Stimulated activated naive B cell treated with anti-CD40 and anti-IgM and Interleukin-4, amounts not matched to agents 10 μg/mL and 1 μg/mL and 100 μg/mL, for 72 hours (primary cell): ENCODE measurements around the gene HRH2.

Experiments used
- ATAC-seq, 2 donors: fragments of 150-1000 bp; cut with Tn5 transposase; replicated peaks; 2 replicates each; pipeline ENCODE4 v1.10.0; 2021; ENCODE audit warnings: moderate library complexity in 1 of 2
- DNase-seq: peaks from one replicate; pipeline ENCODE4 v3.0.0; 2021
- H3K27ac Mint-ChIP-seq: one replicate; pipeline ENCODE4 v1.8.0; 2022; ENCODE audit warnings: mild to moderate bottlenecking, mixed read lengths
- H3K27me3 Mint-ChIP-seq, 2 donors: one replicate each; pipeline ENCODE4 v1.8.0; 2022; ENCODE audit warnings: mixed read lengths in 2 of 2
- H3K36me3 Mint-ChIP-seq, 2 donors: one replicate each; pipeline ENCODE4 v1.8.0; 2022; ENCODE audit warnings: mixed read lengths in 2 of 2, mild to moderate bottlenecking in 1 of 2
- H3K4me1 Mint-ChIP-seq, 2 donors: one replicate each; pipeline ENCODE4 v1.8.0; 2022; ENCODE audit warnings: mixed read lengths in 2 of 2, mild to moderate bottlenecking in 1 of 2
- H3K4me3 Mint-ChIP-seq, 2 donors: one replicate each; pipeline ENCODE4 v1.8.0; 2022; ENCODE audit warnings: mild to moderate bottlenecking in 2 of 2, mixed read lengths in 2 of 2, moderate library complexity in 1 of 2
- H3K9me3 Mint-ChIP-seq, 2 donors: one replicate each; pipeline ENCODE4 v1.8.0; 2022; ENCODE audit warnings: mixed read lengths in 2 of 2, mild to moderate bottlenecking in 1 of 2

The HRH2 gene

DNA sequence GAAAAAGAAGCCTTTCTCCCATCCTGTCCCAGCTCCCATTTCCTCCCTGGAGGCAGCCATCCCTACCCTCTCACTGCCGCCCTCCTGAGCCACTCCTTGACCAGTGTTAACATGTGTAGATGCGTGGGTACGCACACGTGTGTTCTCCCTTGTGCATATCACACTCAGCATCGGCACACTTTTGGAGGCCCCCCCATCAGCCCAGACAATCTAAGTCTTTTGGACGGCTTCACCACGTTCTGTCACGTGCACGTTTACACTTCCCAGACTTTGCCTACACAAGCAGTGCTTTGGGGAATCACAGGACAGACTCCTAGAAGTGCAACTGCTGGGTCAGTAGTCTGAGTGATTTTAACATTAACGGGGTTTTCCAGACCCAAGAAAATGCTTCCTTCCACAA is 18.0 kb downstream of the HRH2 start:
- ATAC-seq (no peak), DNase-seq (no peak)
- H3K27ac Mint-ChIP-seq = no peak overlapping the region
- H3K27me3 Mint-ChIP-seq = peaks cover 0 to 7% of the 10 kb centered on the region in 2 donors
- H3K4me1 Mint-ChIP-seq = peaks cover 0 to 4% of the 10 kb centered on the region in 2 donors
- no peak overlapping the region for H3K4me3 Mint-ChIP-seq
- H3K36me3 Mint-ChIP-seq = no peaks in the 10 kb centered on the region
- H3K9me3 Mint-ChIP-seq = no peaks in the 10 kb centered on the region

GRCh38 chr5:175677571-175677970 is 19.7 kb downstream of the HRH2 start:
- Mint-ChIP-seq H3K4me1 (peaks cover 0 to 4% of the 10 kb centered on the region in 2 donors), H3K4me3 (no peak overlapping the region), H3K36me3 (no peaks in the 10 kb centered on the region), H3K9me3 (no peaks in the 10 kb centered on the region), H3K27me3 (peaks cover 0 to 6% of the 10 kb centered on the region in 2 donors), H3K27ac (no peak overlapping the region)
- DNase-seq (no peak), ATAC-seq (no peak)

DNA sequence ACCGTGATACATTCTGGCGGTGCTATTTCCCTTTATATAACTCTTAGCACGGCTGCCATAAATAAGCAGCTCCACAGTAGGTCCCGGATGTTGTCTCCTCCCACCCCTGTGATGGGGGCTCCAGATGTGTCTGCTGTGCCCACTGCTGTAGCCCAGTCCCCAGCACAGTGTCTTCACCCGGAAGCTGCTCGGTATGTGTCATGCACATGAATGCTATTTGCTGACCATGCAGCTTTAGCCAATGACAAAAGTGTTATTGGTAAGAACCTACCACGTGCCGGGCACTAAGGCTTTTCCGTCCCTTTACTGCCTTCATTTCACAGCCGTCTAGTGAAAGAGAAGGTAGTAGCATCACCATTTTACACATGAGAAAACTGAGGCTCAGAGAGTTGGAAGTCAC is 20.2 kb downstream of the HRH2 start:
- H3K9me3 Mint-ChIP-seq = no peaks in the 10 kb centered on the region
- peaks cover 0 to 4% of the 10 kb centered on the region in 2 donors for H3K4me1 Mint-ChIP-seq
- no peak for ATAC-seq
- peaks cover 0 to 6% of the 10 kb centered on the region in 2 donors for H3K27me3 Mint-ChIP-seq
- no peak for DNase-seq
- H3K36me3 Mint-ChIP-seq = no peaks in the 10 kb centered on the region
- no peak overlapping the region for H3K4me3 Mint-ChIP-seq
- no peak overlapping the region for H3K27ac Mint-ChIP-seq

GRCh38 chr5:175679411-175679810 is 21.5 kb downstream of the HRH2 start:
- no peak for ATAC-seq
- Mint-ChIP-seq H3K27ac (no peak overlapping the region), H3K36me3 (no peaks in the 10 kb centered on the region), H3K4me1 (peaks cover 0 to 4% of the 10 kb centered on the region in 2 donors), H3K27me3 (peaks cover 0 to 6% of the 10 kb centered on the region in 2 donors), H3K4me3 (no peak overlapping the region), H3K9me3 (no peaks in the 10 kb centered on the region)
- no peak for DNase-seq

GRCh38 chr5:175680020-175680419 is 22.1 kb downstream of the HRH2 start:
- peaks cover 0 to 4% of the 10 kb centered on the region in 2 donors for H3K4me1 Mint-ChIP-seq
- H3K4me3 Mint-ChIP-seq = no peak overlapping the region

DNA sequence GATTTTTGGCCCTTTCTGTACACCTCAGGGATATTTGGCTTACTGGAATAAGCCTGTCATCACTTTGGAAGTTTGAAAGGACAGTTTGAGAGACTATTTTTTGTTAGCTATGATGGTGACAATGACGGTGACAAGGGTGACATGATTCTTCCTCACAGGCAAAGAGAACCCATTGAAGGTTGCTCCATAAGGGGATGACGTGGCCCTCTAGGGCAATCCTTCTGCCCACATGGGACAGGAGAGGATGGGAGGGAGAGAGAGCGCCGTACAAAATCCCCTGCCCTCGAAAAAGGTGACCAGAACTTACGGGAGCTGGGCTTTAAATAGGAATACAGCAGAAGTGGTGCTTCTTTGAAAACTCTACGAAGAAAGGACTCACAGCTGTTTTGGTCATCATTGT is 22.6 kb downstream of the HRH2 start:
- Mint-ChIP-seq H3K27me3 (peaks cover 0 to 6% of the 10 kb centered on the region in 2 donors), H3K36me3 (no peaks in the 10 kb centered on the region), H3K4me3 (no peak overlapping the region), H3K27ac (no peak overlapping the region), H3K4me1 (peaks cover 0 to 4% of the 10 kb centered on the region in 2 donors), H3K9me3 (no peaks in the 10 kb centered on the region)
- no peak for DNase-seq
- ATAC-seq = no peak

More at GRCh38 chr5:175680020-175680419, 22.1 kb downstream of the HRH2 start:
- Mint-ChIP-seq H3K27me3 (peaks cover 0 to 6% of the 10 kb centered on the region in 2 donors), H3K27ac (no peak overlapping the region), H3K36me3 (no peaks in the 10 kb centered on the region), H3K9me3 (no peaks in the 10 kb centered on the region)
- DNase-seq = no peak
- ATAC-seq = no peak

GRCh38 chr5:175681045-175681967 is 23.4 kb downstream of the HRH2 start:
- no peaks in the 10 kb centered on the region for H3K36me3 Mint-ChIP-seq
- ATAC-seq (no peak), DNase-seq (no peak)
- H3K4me3 Mint-ChIP-seq = no peak overlapping the region
- peaks cover 0 to 4% of the 10 kb centered on the region in 2 donors for H3K4me1 Mint-ChIP-seq
- H3K27ac Mint-ChIP-seq = no peak overlapping the region
- no peaks in the 10 kb centered on the region for H3K9me3 Mint-ChIP-seq
- H3K27me3 Mint-ChIP-seq = peaks cover 0 to 6% of the 10 kb centered on the region in 2 donors

- Mint-ChIP-seq H3K4me3 (no peak overlapping the region), H3K4me1 (peaks cover 0 to 4% of the 10 kb centered on the region in 2 donors), H3K36me3 (no peaks in the 10 kb centered on the region), H3K27ac (no peak overlapping the region), H3K9me3 (no peaks in the 10 kb centered on the region), H3K27me3 (peaks cover 0 to 6% of the 10 kb centered on the region in 2 donors)
- no peak for ATAC-seq
- DNase-seq = no peak
Measured at GRCh38 chr5:175681968-175682340, 24.1 kb downstream of the HRH2 start.

GRCh38 chr5:175682664-175683063 is 24.8 kb downstream of the HRH2 start:
- no peak for DNase-seq
- no peaks in the 10 kb centered on the region for H3K36me3 Mint-ChIP-seq
- no peaks in the 10 kb centered on the region for H3K9me3 Mint-ChIP-seq
- peaks cover 0 to 3% of the 10 kb centered on the region in 2 donors for H3K27me3 Mint-ChIP-seq
- peaks cover 0 to under 1% of the 10 kb centered on the region in 2 donors for H3K4me1 Mint-ChIP-seq
- H3K27ac Mint-ChIP-seq = no peak overlapping the region
- no peak for ATAC-seq
- H3K4me3 Mint-ChIP-seq = no peak overlapping the region

DNA sequence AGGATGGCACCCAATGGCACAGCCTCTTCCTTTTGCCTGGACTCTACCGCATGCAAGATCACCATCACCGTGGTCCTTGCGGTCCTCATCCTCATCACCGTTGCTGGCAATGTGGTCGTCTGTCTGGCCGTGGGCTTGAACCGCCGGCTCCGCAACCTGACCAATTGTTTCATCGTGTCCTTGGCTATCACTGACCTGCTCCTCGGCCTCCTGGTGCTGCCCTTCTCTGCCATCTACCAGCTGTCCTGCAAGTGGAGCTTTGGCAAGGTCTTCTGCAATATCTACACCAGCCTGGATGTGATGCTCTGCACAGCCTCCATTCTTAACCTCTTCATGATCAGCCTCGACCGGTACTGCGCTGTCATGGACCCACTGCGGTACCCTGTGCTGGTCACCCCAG is 25.4 kb downstream of the HRH2 start:
- Mint-ChIP-seq H3K27me3 (no peaks in the 10 kb centered on the region), H3K4me3 (no peak overlapping the region), H3K36me3 (no peaks in the 10 kb centered on the region), H3K27ac (no peak overlapping the region), H3K4me1 (no peaks in the 10 kb centered on the region), H3K9me3 (no peaks in the 10 kb centered on the region)
- ATAC-seq = no peak
- no peak for DNase-seq

GRCh38 chr5:175683921-175684320 is 26.1 kb downstream of the HRH2 start:
- no peaks in the 10 kb centered on the region for H3K4me1 Mint-ChIP-seq
- ATAC-seq = no peak
- H3K4me3 Mint-ChIP-seq = no peak overlapping the region

DNA sequence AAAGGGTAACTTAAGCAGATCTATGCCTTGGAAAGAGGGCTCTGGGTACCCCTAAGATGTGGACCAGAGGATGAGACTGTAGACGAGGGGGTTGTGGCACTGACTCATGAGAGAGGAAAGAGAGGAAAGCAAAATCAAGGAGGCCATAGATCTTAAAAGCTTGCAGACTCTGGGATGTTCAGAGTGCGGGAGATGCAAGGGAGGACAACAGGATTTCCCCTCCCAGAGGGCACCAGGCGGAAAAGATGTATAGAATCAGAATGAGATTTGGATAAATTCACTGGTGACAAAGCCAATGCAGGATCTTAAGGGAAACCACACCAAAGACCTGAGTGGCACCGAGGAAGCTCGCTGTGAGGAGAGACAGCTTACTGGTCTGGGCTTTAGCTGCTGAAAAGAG is 27.1 kb downstream of the HRH2 start:
- Mint-ChIP-seq H3K27ac (no peak overlapping the region), H3K4me1 (peaks cover 0 to 5% of the 10 kb centered on the region in 2 donors), H3K9me3 (no peaks in the 10 kb centered on the region), H3K4me3 (no peak overlapping the region), H3K36me3 (no peaks in the 10 kb centered on the region), H3K27me3 (peaks cover 0 to 4% of the 10 kb centered on the region in 2 donors)
- ATAC-seq (no peak), DNase-seq (no peak)

More at GRCh38 chr5:175683921-175684320, 26.1 kb downstream of the HRH2 start:
- H3K36me3 Mint-ChIP-seq = no peaks in the 10 kb centered on the region
- no peaks in the 10 kb centered on the region for H3K27me3 Mint-ChIP-seq
- no peaks in the 10 kb centered on the region for H3K9me3 Mint-ChIP-seq
- H3K27ac Mint-ChIP-seq = no peak overlapping the region
- DNase-seq = no peak

- DNase-seq (no peak), ATAC-seq (no peak)
- Mint-ChIP-seq H3K36me3 (no peaks in the 10 kb centered on the region), H3K9me3 (no peaks in the 10 kb centered on the region), H3K4me3 (no peak overlapping the region), H3K27ac (no peak overlapping the region), H3K4me1 (peaks cover 2 to 9% of the 10 kb centered on the region in 2 donors), H3K27me3 (peaks cover 8 to 11% of the 10 kb centered on the region in 2 donors)
Measured at GRCh38 chr5:175685701-175686350, 28.0 kb downstream of the HRH2 start.

DNA sequence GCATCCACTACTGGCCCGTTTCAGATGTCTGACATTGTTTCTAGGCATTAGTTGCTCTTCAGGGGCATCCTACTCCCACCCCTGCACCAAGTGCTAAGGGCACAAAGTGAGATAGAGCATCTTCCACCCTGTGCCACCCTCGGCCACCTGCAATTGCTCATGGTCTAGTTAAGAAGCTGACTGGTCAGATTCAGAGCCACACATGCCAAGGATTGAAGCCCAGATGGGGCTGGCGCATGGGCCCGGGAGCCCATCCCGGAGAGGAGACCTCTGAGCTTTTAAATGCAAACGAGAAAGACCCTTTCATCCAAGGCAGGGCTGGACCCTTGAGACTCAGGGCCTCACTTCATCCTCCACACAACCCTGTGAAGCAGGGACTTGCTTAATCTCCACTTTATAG is 28.5 kb downstream of the HRH2 start:
- Mint-ChIP-seq H3K36me3 (no peaks in the 10 kb centered on the region), H3K4me3 (no peak overlapping the region), H3K9me3 (no peaks in the 10 kb centered on the region), H3K4me1 (peaks cover 5 to 12% of the 10 kb centered on the region in 2 donors), H3K27ac (no peak overlapping the region), H3K27me3 (peaks cover 11 to 14% of the 10 kb centered on the region in 2 donors)
- ATAC-seq (no peak), DNase-seq (no peak)

- ATAC-seq (no peak), DNase-seq (no peak)
- Mint-ChIP-seq H3K4me1 (peaks cover 5 to 12% of the 10 kb centered on the region in 2 donors), H3K4me3 (no peak overlapping the region), H3K27me3 (peaks cover 11 to 14% of the 10 kb centered on the region in 2 donors), H3K27ac (no peak overlapping the region), H3K36me3 (no peaks in the 10 kb centered on the region), H3K9me3 (no peaks in the 10 kb centered on the region)
Measured at GRCh38 chr5:175686826-175687225, 29.0 kb downstream of the HRH2 start.
